ENCODE results near the gene SCML1. TPM values are rescaled to one million over a fixed set of nuclear protein-coding genes. Genes with fewer than 3 reads are reported as not detected.

Gene SCML1
- total RNA-seq, 1 donor from 2014 or later, result 6.1 TPM

DNA sequence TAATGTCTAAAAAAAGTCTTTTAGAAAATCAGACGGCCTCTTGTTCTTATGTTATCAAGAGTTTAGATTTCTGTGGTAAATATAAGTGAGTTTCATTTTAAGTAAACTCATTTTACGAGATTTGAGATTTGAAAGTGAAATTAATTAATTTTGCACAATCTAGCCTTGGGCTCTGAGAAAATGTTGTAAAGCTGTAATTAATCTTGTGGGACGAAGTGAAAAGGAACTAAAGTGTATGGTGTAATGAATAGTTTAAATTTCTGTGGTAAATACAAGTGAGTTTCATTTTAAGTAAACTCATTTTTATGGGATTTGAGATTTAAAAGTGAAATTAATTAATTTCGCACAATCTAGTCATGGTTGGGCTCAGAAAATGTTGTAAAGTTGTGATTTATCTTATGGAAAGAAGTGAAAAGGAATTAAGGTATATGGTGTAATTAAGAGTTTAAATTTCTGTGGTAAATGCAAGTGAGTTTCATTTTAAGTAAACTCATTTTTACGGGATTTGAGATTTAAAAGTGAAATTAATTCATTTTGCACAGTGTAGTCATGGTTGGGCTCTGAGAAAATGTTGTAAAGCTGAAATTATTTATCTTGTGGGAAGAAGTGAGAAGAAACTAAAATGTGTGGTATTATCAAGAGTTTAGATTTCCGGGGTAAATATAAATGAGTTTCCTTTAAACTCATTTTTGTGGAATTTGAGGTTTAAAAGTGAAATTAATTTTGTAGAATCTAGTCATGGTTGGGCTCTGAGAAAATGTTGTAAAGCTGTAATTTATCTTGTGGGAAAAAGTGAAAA lies 1.6 kb downstream of the SCML1 start:
- no peak for DNase-seq (ENCODE audit: low spot score)

DNA sequence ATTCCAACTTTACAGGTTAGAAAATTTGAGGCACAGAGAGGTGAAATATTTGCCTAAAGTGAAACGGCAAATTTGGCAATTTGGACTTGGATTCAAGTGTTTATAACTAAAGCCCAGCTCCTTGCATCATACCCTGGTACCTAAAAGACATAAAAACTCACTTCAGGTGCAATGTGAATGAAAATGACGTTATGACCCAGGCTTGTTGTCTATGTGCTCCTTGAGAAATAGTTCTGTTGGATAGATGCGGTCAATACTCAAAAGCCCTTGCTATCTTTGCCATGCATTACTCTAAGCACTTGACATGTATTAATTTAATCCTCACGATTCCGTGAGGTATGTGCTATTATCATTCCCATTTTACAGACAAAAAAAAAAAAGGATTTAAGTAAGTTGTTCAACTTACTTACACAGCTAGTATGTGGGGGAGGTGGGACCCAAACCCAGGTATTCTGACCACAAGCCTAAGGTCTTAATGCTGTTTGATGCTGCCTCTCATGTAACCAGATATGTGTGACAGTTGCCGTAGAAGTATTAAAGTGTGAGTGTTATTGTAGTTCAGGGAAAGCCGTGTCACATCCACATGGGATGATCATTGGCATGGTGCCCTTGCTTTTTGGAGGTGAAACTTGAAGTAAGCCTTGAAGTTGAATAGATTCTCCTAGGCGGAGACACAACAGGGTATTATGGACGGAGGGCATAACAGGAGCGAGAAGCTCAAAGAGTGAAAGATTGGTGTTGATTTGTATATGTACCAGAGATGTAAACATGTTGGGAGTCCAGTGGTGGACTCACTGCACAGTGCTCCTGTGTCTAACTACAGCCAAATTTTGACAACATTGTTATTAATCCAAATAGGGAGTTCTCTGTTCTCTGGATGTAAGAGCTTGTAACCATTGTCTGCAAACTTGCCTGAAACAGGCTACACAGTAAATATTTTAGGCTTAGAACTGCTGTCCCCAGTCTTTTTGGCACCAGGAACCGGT lies 3.1 kb downstream of the SCML1 start:
- no peak for DNase-seq (ENCODE audit: low spot score)

DNA sequence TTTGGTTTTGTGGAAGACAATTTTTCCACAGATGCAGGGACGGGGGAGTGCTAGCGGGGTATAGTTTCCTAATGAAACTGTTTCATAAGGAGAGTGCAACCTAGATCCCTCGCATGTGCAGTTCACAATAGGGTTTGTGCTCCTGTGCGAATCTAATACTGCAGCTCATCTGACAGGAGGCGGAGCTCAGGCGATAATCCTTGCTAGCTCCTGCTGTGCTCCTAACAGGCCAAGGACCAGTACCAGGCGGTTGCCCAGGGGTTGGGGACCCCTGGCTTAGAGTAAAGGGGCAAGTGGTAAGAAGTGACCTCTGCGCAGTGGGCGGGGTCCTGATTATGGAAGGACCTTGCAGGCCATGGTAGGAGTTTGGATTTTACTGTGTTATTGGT lies 3.8 kb downstream of the SCML1 start:
- no peak for DNase-seq (ENCODE audit: low spot score)

DNA sequence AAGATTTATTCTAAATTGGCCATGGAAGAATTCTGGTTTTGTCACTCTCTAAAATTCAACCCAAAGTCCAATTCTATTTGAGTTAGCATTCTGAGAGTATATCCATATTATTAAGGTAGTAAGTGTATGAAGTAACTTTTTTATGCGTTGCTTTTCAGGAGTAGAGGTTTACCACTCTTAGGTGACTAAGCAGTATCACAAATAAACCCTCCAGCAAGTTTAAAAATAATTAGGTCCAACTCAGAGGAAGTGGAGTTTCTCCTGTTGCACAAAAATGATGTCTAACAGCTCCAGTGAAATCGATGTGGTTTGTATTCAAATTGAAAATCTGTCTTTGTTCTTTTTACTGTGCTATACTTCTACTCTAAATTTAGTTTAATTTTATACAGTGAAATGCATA lies 6.6 kb downstream of the SCML1 start:
- no peak for DNase-seq (ENCODE audit: low spot score)

DNA sequence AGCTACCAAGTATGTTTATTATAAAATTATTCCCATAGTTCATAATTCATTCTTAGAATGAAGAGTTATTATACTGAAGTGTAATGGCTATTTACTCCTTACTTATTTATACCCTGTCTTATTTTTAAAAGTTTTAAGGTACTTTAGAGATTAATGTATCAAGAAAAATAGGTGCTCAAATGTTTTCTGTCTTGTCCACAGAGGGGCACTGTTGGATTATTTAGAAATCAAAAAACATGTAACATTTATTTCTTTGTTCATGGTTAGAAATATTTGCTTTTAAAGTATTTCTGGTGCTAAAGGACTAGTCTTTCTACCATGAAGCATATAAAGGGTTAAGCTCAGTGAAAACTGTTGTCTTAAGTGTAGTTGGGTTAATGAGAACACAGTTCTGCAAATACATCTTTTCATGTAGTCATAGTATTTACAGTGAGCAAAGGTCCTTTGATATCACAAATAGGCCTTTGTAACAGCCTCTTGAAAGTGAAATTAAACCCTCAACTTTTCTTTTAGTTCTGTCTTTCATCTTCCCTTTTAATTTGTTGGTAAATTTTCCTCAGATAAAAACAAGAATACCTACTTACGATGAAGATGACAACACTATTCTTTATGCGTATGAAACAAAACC lies 7.7 kb downstream of the SCML1 start:
- DNase-seq (ENCODE audit: low spot score), result no peak

DNA sequence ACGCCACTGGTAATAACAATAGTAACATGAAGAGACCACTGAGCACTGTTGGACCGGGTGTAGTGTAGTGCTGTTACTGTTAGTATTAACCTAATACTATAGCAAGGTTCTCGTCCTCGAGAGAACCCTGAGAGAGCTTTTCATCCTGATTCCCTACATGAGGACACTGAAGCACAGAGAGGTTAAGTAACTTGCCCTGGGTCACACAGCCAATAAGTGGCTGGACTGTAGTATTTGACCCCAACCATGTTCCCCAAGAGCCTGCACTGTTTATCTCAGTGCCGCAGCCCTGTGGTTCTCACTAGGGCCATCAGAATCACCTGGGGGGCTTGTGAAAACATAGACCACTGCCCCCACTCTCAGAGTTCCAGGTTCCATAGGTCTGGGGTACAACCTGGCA lies 10.4 kb downstream of the SCML1 start:
- DNase-seq (ENCODE audit: low spot score), result no peak

DNA sequence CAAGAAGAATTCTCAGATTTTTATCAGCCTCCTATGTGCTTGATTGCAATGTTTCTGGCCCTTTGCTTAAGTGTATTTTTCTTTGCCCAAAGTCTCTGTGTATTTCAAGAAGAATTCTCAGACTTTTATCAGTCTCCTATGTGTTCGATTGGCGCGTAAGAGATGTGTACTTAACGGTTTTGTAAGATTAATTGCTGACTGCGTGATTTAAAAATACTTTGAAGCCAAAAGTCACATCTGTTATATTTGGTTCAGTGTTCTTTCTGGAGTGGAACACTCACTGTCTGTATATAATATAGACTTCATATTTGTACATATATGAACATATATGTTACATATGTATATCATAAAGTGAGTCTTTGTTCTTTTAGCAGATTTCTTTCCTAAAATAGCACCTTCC lies 11.4 kb downstream of the SCML1 start:
- no peak for DNase-seq (ENCODE audit: low spot score)

DNA sequence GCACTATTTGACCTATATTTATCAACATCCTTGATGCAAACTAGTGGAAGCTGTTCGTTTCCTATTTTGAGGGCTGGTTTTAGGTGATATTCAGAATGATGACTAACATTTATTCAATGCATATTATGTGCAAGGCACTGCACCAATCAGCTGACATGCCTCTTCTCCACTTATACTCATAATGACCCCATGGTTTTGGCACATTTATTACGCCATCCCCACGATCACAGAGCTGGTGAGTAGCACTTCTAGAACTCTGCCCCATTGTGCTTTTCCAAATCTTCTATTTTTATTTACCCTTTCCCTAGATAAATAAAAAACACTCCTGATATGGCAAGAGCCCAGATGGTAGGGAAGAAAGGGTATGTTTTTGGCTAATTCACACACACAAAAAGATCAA lies 13.1 kb downstream of the SCML1 start:
- no peak for DNase-seq (ENCODE audit: low spot score)

DNA sequence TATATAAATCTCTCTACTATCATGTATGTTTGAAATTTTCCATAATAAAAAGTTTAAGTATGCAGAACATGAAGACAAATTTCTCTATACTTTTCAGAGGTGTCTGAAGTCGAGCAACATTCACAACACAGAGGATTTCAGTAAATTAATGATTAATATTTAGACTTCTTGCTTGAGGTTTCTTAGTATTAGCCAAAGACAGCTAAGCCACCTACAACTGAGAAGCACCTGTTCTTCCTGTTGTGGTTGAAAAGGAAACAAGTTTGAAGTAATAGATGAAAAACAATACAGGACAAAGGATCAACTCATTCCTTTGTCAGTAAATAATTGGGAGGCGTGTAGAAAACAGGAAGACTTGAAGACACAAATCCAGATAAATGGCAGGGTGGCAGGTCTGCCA lies 21.1 kb downstream of the SCML1 start:
- DNase-seq (ENCODE audit: low spot score), result no peak

DNA sequence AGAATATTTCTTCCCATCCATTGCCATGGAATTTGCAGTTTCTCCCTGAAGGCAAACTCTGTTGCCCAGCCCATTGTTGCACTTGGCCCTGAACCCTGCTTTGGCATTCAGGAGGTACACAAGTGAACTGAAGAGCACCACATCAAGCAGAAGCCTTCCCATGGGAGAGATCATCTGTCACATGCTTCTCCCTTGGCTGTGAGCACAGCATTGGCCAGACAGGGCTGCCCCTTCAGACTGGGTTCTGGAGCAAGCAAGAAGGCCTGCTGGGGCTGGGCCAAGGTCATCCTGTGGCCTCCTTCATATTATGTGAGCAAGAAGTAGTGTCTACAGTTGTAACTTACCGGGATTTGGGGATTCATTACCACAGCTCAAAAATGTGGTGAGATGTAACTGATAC lies 22.7 kb downstream of the SCML1 start:
- DNase-seq (ENCODE audit: low spot score), result no peak

DNA sequence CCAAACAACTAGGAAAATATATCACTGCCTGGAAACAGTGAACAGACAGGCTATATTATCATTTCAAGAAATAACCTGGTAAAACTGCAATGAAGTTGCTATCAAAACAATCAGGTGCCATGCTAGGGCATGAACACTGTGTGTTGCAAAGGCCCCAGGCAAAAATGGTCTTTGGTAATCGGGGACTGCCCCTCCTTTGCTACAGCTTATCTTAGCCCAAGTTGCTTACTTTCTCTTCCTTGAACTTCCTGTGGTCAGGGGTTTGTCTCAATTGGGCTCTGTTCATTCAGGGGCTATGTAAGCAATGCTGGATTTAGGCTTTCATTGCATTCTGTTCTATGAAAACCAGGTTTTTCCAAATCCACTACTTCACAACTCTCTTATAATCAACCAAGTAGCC lies 30.4 kb downstream of the SCML1 start:
- DNase-seq (ENCODE audit: low spot score), result no peak

DNA sequence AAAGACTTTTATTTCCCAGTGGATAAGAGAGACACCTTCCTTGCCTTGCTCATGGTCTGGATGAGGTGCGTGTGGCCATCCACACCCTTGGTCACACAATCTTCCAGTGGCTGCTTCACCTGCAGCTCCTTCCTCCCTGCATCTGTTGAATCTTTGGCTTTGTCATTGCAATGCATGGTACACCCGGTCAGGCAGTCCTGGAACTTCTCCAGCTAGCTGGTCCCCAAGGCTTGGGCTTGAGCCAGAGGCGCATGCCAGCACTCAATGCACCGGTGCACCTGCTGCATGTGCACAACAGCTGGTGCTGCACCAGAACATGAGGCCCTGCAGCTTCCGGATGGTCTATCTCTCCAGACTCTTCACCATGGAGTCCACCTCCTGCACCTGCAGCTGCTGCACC lies 31.7 kb downstream of the SCML1 start:
- DNase-seq (ENCODE audit: low spot score), result no peak

DNA sequence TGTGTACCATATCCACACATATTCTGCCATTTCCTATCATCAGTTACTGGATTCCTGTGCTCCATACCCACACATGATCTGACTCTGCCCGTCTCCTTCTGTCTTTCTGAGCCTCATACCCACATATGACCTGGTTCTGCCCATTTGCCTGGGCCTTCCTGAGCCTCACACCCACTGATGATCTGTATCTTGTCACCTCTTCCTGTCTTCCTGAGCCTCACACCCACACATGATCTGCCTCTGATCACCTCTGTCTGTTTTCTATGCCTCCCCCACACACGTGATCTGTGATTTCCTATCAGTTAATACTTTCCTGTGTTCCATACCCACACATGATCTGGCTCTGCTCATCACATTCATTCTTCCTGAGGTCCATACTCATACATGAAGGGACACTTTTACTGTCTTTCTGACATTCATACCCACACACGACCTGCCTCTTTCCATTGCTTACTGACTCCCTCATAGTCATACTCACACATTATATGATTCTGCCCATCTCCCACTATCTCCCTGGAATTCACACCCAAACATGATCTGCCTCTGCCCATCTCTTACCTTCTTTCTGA lies 32.5 kb downstream of the SCML1 start:
- no peak for DNase-seq (ENCODE audit: low spot score)

DNA sequence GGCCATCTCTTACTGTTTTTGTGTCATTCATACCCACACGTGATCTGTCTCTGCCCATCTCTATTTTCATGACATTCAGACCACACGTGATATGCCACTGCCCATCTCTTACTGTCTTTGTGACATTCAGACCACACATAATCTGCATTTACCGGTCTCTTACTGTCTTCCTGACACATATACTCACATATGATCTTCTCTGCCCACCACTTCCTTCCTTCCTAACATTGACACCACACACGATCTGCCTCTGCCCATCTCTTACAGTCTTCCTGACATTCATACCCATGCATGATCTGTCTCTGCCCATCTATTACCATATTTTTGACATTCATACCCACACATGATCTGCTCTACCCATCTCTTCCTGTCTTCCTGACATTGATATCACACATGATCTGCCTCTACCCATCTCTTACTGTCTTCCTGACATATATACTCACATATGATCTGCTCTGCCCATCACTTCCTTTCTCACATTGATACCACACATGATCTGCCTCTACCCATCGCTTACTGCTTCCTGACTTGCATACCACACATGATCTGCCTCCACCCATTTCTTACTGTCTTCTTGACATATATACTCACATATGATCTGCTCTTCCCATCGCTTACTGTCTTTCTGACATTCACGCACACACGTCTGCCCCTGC lies 36.1 kb downstream of the SCML1 start:
- DNase-seq (ENCODE audit: low spot score), result no peak

DNA sequence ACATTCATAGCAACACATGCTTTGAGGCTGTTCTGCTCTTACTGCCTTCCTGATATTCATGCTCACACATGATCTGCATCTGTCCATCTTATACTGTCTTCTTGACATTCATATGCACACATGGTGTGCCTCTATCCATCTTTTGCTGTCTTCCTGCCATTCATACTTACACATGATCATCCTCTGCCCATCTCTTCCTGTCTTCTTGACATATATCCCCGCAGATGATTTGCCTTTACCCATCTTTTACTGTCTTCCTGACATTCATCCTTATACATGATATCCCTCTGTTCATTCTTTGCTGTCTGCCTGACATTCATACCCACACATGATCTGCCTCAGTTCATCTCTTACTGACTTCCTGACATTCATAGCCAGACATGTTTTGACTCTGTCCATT lies 36.8 kb downstream of the SCML1 start:
- DNase-seq (ENCODE audit: low spot score), result no peak

DNA sequence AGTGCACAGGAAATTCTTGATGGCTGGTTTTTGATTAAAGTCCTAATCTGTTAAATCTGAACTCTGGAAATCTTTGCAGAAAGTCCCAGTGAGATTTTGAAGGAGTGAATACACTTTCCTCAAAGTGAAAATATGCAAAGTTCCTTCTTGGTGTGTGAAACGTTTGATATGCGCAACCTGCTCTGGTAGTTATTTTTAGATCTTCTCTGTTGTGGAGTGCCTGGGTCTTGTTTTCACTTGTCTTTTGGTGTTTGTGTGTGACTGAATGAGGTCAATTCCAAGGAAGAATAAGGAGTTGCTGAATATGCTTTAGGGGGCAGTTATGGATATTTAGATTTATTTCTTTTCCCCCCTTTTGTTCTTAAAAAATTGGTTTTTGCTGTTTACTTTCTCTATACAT lies 41.7 kb downstream of the SCML1 start:
- no peak for DNase-seq (ENCODE audit: low spot score)

DNA sequence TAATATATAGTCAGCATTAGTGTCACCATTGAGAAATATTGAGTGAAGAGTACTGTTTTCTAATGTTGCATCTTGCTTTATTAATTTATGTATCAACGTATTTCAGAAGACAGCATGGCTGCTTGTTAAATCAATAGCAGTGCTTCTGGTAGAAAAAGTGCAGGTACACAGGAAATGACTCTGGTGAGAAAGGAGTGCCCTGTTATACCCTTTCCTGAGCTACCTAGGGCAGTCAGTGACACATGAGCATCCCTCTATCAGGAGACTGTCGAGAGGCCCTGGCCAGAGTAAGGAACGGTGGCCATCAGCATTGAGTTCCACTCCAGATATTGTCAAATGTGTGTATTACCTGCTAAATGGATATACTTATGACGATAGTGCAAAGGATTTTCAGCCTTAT lies 42.1 kb downstream of the SCML1 start:
- no peak for DNase-seq (ENCODE audit: low spot score)

DNA sequence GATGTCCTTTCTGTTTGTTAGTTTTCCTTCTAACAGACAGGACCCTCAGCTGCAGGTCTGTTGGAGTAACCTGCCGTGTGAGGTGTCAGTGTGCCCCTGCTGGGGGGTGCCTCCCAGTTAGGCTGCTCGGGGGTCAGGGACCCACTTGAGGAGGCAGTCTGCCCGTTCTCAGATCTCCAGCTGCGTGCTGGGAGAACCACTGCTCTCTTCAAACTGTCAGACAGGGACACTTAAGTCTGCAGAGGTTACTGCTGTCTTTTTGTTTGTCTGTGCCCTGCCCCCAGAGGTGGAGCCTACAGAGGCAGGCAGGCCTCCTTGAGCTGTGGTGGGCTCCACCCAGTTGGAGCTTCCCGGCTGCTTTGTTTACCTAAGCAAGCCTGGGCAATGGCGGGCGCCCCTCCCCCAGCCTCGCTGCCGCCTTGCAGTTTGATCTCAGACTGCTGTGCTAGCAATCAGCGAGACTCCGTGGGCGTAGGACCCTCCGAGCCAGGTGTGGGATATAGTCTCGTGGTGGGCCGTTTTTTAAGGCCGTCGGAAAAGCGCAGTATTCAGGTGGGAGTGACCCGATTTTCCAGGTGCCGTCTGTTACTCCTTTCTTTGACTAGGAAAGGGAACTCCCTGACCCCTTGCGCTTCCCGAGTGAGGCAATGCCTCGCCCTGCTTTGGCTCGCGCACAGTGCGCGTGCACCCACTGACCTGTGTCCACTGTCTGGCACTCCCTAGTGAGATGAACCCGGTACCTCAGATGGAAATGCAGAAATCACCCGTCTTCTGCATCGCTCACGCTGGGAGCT lies 49.5 kb downstream of the SCML1 start:
- DNase-seq (ENCODE audit: low spot score), result peak; percentile 16

DNA sequence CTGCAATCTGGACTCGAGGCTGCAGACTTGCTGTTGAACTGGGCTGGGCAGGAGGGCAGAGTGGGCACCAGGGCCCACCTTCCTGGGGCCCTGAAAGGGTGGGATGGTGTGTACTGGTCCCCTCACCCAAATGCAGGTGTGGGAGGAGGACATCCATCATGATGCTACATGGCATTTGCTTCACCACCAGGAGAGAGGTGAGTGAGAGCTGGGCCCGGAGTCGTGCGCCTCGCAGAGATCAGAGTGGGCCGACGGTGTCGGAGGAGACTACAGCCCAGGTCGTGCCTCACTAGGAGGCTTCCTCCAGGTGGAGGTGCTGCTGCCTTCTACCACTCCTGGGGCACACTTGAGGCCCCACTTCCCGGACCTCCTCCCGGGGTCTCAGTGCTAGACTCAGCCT lies 50.3 kb downstream of the SCML1 start:
- no peak for DNase-seq (ENCODE audit: low spot score)

DNA sequence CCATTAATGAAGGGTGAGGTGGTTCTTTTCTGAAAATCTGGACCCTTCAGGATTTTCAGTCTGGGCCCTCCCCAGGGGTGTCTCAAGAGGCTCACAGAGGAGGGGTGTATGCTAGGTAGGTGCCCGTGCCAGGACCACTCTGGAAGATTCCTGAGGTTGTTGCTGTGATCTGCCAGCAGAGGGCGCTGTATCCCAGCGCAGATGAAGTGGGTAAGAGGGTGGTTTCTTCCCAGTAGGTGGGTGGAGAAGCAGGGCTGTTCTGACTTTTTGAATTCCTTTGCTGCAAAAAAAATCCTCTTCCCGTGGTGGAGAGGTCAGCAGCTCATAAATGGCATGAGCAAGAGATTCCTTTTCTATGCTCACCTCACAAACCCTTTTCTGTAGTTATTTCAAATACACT lies 51.1 kb downstream of the SCML1 start:
- DNase-seq (ENCODE audit: low spot score), result peak; percentile 15

All from mucosa of gallbladder (tissue), 1 donor.